Stimulated activated CD8-positive, alpha-beta memory T cell treated with anti-CD3 and anti-CD28 coated beads, Interleukin-7, amount 100 ng/mL, for 48 hours (primary cell): ENCODE results near the gene SCAND1.
"Not testable (repeated sequence)": the region's sequence is repeated elsewhere in the genome, so short reads cannot be mapped to it uniquely, and the experiment has no call there.

Source experiments
- DNase-seq, 2 donors: peaks; one replicate each; pipeline ENCODE4 v3.0.0-alpha.2; 2020; ENCODE audit warnings: low read depth in 1 of 2; ENCODE audit errors: extremely low read depth in 1 of 2

SCAND1 gene

DNA sequence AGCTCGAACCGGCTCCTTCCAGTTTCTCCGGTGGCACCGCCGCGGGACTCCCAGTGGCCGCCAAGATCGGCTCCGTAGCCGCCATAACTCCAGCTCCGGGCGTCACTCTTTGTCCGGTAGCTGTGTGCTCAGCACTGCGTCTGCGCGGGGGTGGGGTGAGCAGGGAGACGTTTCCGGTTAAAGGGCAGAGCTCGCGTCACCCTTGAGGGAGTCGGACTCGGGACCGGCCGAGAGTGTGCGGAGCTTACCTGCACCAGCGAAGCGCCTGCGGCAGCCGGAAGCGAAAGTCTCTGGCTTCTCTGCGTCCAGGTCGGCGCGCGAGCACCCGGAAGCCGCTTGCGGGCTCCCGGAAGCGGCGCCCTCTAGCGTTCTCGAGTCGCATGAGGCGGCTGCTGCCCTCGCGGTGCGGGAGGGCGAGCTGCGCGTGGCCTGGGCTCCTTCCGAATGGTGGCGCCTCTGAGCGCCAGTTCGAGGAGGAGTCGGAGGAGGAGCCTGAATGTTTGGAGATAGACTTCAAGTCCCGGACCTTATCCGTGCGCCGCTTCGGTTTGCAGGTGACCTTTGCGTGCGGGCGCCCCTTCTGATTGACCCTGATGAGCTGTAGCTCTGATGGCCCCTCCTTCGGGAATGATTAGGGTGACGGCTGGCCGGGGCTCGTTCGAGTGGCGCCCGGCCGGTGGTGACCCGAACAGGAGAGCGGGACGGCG is at the start of gene SCAND1:
Gene SCAND1 (minus strand): TSS at position 303 of the 707 bp plus-strand sequence. CDS start 218 bp downstream, at position 85.
- peak; percentile 91 to 98 for DNase-seq

DNA sequence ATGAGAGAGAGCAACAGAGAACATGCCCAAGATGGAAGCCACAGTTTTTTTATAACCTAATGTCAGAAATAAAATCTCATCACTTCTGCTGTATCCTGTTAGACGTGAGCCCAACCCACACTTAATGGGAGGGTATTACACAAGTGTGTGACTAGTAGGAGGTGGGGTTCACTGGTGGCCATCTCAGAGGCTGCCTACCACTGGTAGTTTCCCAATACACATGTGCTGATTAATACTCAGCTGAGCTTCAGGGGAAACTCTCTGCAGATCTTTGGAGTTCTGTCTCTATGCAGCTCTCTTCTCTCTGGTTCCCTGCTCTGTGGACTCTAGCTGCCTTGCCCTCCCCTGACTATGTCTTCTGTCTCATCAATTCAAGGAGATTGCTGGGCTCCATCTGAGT is 49.7 kb upstream of the SCAND1 start:
- DNase-seq: no peak

DNA sequence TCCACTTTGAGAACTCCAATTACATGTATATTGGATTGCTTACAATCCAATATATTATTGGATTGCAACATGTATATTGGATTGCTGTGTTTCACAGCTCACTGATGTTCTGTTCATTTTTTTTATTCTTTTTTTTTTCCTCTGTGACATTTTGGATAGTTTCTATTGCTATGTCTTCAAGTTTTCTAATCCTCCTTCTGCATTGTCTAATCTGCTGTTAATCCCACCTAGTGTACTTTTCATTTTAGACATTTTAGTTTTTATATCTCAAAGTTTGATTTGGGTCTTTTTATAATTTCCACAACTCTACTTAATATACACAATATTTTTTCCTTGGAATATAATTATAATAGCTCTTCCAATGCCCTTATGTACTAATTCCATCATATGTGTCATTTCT is 48.6 kb upstream of the SCAND1 start:
- DNase-seq: no peak

DNA sequence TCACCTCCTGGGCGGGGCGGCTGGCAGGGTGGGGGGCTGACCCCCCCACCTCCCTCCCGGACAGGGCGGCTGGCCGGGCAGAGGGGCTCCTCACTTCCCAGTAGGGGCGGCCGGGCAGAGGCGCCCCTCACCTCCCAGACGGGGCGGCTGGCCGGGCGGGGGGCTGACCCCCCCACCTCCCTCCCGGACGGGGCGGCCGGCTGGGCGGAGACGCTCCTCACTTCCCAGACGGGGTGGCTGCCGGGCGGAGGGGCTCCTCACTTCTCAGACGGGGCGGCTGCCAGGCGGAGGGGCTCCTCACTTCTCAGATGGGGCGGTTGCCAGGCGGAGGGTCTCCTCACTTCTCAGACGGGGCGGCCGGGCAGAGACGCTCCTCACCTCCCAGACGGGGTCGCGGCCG is 47.0 kb upstream of the SCAND1 start:
- DNase-seq: not testable (repeated sequence)

DNA sequence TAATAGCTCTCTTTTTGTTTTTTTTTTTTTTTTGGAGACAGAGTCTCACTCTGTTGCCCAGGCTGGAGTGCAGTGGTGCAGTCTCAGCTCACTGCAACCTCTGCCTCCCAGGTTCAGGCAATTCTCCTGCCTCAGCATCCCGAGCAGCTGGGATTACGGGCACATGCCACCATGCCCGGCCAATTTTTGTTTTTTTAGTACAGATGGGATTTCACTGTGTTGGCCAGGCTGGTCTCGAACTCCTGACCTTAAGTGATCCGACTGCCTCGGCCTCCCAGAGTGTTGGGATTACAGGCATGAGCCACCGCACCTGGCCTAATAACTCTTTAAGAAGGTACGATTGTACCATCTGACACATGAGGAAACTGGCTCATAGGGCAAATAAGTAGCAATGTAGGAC is 42.2 kb upstream of the SCAND1 start:
- not testable (repeated sequence) for DNase-seq

DNA sequence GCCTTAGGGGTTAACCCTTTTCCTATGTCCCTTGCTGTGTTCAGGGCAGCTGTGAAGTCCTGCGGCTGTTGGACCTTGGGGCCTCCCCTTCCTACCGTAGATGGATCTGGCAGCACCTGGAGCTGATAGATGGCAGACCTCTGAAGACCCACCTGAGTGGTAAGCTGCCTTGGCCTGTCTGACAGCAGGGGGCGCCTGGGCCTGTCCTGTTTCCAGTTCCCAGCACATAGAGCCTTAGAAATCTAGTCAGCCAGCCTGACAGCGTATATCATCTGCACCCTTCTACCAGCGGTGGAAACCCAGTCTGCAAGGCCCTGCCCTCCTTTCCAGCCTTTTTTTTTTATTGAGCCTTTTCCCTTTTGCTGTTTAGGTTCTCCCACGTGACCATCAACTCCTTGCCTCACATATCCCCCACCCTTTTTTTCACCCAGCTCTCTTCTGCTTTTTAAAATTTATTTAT is 40.7 kb upstream of the SCAND1 start:
- DNase-seq: peak; percentile 35 to 61

DNA sequence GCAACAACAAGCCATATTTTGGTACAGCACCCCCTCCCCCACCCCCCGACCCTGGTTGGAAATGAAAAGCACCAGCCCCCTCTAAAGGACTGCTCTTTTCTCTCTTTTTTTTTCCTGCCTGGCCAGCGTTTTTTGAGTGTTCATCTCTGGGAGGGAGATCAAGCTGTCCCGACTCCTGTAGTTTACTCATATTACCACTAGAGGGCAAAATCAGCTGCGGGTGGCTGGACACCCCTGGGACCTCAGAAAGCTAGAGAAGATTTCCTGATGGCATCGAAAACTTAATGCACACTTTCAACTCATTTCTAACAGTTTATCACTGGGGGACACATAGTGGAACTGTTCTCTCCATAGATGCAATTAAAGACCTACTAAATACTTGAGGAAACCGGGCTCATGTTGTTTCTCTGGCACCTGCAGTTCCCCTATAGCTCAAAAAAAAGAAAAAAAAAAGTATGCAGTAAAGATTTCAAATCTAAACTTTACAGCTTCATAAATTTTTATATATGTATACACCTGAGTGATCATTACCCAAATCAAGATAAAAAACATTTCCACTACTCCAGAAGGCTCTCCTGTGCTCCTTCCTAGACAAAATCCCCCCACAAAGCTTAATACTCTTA is 38.5 kb upstream of the SCAND1 start:
- DNase-seq: peak in 1 of 2 donors; percentile 17

DNA sequence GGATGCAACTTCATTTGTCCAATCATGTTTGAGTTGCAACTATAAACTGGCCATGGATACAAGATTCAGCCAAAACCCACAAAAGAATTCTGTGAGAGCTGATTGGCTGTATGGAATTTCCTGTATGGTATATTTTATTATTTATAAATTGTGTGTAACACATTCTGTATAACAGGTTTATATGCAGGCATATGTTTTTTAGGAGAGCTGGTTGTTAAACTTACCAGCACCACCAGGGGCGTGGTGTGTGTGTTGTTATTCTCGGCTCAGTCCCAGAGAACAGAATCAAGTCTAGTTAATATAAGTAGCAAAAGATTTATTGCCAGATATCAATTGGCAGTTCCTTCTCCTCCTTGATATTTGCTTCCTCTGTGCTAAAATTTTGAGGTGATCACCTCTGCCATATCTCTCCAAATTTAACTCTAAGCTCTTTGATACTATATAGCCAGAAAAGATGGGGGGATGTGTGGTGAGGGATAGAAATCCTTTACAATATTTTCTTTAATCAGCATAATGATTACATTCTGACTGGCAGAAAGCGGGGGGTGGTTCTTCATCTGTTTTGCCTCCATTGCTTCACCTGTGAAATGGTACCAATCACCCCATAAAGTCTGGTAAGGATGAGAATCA is 37.0 kb upstream of the SCAND1 start:
- DNase-seq: no peak

DNA sequence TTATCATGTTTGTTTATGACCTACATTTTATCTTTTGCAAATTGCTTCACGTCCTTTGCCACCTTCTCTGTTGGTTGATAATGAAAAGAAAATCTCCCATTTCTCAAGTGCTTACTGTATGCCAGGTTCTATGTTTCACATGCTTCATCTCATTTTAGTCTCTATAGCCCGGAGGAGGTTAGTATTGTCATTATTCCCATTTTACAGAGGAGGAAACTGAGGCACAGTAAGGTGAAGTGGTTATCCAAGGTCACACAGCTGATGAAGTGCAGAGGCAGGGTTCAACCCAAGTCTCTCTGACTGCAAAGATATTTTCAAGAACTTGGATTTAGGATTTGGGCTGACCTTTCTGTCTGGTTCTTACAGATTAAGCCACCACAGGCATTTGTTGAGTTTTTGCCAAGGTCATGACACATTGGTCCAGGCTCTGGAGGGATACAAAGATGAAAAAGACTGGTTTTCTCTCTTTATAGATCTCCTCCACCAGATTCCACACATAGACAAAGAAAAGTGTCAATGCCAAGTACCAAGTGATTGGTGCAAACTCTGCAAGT is 34.7 kb upstream of the SCAND1 start:
- DNase-seq: no peak

DNA sequence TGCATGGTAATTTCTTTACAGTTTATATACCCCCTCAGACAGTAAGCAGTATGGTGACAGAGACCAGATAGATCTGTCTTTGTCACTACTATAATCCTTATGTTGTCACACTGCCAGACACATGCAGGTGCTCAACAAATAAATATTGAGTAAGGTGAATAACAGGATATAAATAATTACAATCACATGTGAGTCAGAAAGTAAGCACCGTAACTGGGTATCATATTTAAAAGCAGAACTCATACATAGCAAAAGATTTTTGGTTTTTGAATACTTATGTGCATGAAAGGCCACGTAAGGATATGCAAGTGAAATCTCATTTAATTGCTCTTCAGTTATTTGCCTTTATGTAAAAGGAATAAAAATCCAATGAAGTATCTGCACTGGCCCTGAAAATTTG is 31.5 kb upstream of the SCAND1 start:
- DNase-seq: no peak

DNA sequence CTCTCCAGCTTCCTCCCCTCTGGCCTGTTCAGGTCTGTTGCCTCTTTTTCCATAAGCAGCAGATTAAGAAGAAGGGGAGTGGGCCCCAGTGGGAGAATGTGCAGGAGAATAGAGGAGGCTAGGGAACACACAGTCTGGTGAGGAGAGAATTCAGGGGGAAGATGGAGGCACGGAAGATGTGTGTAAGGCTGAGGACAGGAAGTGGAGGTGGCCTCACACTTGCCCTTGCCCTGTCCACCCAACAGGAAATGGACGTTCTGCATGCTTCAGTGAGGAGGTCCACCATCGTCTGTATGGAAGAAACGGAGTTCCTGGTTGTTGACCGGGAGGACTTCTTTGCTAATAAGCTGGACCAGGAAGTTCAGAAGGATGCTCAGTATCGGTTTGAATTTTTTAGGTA is 30.1 kb upstream of the SCAND1 start:
- no peak for DNase-seq

DNA sequence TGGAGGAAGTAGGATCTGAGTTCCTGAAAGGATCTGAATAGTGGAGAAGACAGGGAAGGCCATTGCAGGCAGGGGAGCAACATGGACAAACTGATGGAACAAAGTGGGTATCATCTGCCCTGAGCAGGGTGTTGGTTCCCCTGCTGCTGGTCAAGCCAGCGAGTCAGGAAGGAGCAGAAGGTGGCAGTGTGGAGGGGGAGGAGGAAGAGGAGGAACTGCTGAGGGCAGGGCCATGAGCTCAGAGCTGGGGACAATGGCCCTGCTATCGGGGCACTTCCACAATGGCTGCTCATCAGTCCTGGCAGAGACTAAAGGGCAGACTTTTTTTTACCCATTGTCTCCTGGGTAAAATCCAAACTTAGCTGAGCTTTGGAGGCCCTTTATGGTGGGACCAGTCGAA is 27.7 kb upstream of the SCAND1 start:
- no peak for DNase-seq

DNA sequence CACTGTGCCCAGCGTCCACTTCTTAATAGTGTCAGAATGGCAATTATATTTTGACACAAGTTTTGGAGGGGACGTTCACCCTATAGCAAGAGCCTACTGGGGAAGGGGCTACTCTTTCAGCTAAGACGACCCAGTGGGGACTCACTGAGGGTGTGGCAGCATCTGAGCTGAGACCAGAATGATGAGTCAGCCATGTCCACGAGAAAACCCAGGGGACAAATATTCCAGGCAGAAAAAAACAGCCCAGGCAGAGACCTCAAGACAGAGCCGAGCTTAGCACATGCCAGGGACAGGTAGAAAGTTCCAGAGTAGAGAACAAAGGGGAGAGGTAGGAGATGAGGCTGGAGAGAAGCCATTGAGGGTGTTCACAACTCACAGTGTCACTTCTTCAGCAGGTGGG is 25.2 kb upstream of the SCAND1 start:
- DNase-seq: no peak

DNA sequence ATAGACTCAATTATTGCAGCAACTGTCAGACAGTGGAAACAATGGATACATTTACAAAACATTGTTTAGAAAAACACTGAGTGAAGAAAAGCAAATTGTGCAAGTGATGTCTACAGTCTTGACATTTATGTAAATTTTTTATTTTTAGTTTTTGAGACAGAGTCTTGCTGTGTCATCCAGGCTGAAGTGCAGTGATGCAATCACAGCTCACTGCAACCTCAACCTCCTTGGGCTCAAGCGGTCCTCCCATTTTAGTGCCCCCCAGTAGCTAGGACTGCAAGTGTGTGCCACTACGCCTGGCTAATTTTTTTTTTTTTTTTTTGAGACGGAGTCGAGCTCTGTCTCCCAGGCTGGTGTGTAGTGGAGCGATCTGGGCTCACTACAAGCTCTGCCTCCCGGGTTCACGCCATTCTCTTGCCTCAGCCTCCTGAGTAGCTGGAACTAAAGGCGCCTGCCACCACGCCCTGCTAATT is 23.8 kb upstream of the SCAND1 start:
- DNase-seq: no peak

DNA sequence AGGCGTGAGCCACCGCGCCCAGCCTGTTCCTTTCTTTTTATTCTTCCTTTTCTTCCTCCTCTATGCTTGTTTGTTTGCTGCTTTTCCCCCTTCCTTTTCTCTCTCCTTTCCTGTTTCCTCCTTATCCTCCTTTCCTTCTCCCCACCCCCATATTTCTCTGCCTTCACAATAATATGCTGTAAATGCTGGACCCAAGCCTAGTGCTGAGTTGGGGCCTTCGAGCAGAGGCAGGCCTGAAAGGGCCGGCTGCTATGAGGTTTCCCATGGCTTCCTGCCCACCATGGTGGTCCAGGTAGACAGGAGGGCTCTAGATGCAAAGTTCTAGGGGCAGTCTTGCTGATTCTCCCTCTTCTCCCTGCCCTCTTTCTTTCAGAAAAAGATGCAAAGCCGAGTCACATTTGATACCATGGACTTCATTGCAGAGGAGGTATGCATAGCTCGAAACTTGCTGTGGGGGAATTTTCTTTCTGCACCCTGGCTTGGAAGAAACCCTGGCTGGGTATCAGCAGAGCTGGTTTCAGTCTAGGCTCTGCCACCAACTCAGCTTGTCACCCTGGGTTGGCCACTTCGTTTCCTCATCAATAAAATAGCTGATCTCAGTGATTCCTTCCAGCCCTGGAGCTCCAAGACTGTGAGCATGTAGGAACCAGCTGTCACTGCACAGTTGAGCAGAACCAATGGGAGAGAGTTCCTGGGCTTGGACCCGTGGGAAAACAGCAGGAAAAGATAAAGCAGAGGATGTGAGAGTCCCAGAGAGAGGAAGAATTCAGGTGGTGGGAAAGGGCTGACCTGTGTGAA is 21.5 kb upstream of the SCAND1 start:
- DNase-seq: no peak

DNA sequence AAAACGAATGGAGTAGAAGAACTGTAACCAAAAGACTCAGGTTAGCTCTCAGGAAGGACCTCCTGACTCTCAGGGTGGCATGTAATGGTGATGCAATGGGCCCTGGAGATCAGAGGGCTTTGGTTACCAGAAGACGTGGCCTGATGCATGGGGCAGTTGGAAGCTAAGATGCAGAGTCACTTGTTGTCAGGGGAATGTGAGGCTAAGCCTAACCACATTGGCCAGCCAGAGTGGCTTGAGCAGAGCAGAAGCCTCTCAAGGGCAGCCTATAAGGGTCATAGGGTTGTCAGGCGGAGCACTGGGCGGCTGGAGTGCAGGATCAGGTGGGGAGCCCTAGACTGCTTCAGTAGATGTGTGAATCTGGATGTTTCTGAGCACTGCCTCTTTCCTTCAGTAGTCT is 20.0 kb upstream of the SCAND1 start:
- no peak for DNase-seq

DNA sequence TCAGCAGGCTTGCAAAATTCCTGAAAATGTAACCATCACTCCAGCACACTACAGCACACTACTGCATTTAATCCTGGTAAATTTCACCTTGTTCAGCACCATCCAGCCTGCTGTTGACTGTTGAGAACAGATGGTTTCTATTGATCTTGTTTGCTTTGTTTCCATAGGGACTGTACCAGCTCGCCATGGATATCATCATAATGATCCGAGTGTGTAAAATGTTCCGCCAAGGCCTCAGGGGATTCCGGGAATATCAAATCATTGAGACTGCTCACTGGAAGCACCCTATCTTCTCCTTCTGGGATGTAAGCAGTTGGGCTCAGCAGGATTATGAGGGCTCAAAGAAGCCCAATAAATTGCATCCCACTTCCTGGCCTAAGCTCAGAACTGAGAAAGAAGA is 18.2 kb upstream of the SCAND1 start:
- DNase-seq: no peak

DNA sequence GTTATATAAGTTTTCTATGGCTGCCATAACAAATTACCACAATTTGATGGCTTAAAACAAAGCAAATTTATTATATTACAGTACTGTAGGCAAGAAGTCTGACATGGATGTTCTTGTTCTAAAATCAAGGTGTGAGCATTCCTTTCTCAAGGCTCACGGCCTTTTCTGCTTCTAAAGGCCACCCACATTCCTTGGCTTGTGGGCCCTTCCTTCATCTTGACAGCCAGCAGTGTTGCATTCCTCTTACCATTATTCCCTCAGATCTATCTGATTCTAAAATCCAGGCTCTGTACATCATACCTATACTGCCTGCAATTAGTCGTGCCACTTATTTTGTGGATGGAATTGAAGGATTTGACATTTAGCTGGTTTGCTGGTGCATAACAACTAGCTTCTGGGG is 17.7 kb upstream of the SCAND1 start:
- DNase-seq: no peak

DNA sequence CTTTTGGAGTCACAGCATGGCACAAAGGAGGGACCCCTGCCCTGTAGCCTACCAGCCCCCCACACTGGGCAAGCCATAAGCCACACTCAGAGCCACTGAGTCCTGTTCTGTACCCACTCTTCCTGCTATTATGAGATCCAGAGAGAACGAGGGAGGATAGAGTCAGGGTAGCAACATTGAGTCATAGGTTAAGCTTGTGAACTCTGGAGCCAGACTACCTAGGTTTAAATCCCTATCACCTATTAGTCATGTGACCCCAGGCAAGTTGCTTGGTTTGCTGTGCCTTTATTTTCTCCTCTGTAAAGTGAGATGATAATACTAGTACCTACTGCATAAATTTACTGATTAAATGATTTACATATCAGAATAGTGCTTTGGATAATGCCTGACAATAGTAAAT is 14.6 kb upstream of the SCAND1 start:
- no peak for DNase-seq

DNA sequence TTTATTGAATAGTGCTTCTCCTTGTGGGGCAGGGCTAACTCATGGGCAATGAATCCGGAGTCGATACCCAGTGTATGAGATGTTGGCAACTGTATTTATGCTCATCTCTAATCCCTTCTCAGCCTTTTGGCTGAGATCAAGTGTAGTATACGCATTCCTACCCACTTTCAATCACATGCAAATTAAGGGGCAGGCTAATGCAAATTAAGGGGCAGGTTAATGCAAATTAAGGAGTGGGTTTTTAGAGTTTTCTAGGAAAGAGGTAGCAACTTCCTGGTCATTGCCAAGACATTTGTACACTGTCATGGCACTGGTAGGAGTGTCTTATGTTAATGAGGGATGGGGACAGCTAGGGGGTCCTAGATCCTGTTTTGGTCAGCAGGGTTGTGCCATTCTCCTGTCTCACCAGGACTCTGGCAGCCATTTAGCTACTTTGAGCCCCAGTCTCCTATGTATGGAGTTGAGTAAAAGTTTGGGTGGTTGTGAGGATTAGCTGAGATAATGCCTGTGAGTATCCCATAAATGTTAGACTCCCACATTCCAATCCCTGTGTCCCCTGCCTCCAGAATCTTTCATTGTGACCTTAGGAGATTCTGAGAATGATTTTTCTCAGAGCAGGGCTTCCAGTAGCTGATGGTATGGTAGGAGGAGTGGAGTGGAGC is 13.8 kb upstream of the SCAND1 start, which contains the start of gene CNBD2:
Gene CNBD2 (plus strand): TSS at position 612 of the 662 bp plus-strand sequence. CDS start 173 bp downstream, outside the sequence.
- no peak for DNase-seq
